Mammary epithelial cell (primary cell): ENCODE measurements around the gene CDH24.

Source experiments
- CTCF ChIP-seq, 2 donors: IDR thresholded peaks in 1 of 2; conservative IDR thresholded peaks in 1 of 2; 2 replicates each; pipeline ENCODE4 v1.5.1; 2011 to 2012; ENCODE audit warnings: inconsistent platforms in 2 of 2, low read length in 2 of 2, mild to moderate bottlenecking in 2 of 2, control low read depth in 1 of 2, low read depth in 1 of 2; ENCODE audit not compliant: insufficient read depth in 1 of 2; ENCODE audit errors: extremely low read depth in 1 of 2
- EZH2 ChIP-seq: IDR thresholded peaks from 2 replicates; pipeline ENCODE4 v1.6.1; 2012; ENCODE audit warnings: low read length, inconsistent platforms, borderline replicate concordance

GRCh38 chr14:23094666-23095195 lies 37.4 kb upstream of the CDH24 start, which contains the start of gene ACIN1:
- TF ChIP-seq CTCF (conservative IDR thresholded peaks at IDR 0.05 in 1 of 2, IDR thresholded peaks at IDR 0.05 in 1 of 2; ENCODE audit: extremely low read depth in 1 of 2, insufficient read depth in 1 of 2, low read depth in 1 of 2, low read length in 2 of 2) (no peak), EZH2 (no peak)
